Measurements from ENCODE around the gene TAS2R41. TPM values are rescaled to one million over a fixed set of nuclear protein-coding genes. Genes with fewer than 3 reads are reported as not detected.

The TAS2R41 gene
- total RNA-seq, 4 donors from 2014 or later = not detected

- TF ChIP-seq CTCF (IDR thresholded peaks at IDR 0.05) = no peak
- TF ChIP-seq EP300 (IDR thresholded peaks at IDR 0.05) = no peak
- TF ChIP-seq POLR2A (IDR thresholded peaks at IDR 0.05) = no peak
- TF ChIP-seq POLR2AphosphoS5 (IDR thresholded peaks at IDR 0.05) = no peak
- Histone ChIP-seq H3K4me1 (peaks cover 20% of the 10 kb centered on the region), H3K27me3 (no peaks in the 10 kb centered on the region), H3K4me3 (no peak overlapping the region), H3K9me3 (no peaks in the 10 kb centered on the region), H3K36me3 (no peaks in the 10 kb centered on the region), H3K27ac (no peak overlapping the region)
- DNase-seq (ENCODE audit: low spot score in 2 of 2) = no peak
These were observed 26.6 kb upstream of the TAS2R41 start for GRCh38 chr7:143451122-143451521.

GRCh38 chr7:143451746-143452145 lies 25.9 kb upstream of the TAS2R41 start:
- Histone ChIP-seq H3K4me1 (peaks cover 20% of the 10 kb centered on the region), H3K9me3 (no peaks in the 10 kb centered on the region), H3K36me3 (no peaks in the 10 kb centered on the region), H3K27me3 (no peaks in the 10 kb centered on the region), H3K4me3 (no peak overlapping the region), H3K27ac (no peak overlapping the region)
- WGBS = 84% methylated on average over 1 of the region's 1 CpG
- TF ChIP-seq POLR2AphosphoS5 (IDR thresholded peaks at IDR 0.05) (no peak), EP300 (IDR thresholded peaks at IDR 0.05) (no peak), POLR2A (IDR thresholded peaks at IDR 0.05) (no peak), CTCF (IDR thresholded peaks at IDR 0.05) (no peak)
- no peak for DNase-seq (ENCODE audit: low spot score in 2 of 2)

GRCh38 chr7:143452495-143452894 lies 25.2 kb upstream of the TAS2R41 start:
- no peak for DNase-seq (ENCODE audit: low spot score in 2 of 2)
- Histone ChIP-seq H3K36me3 (no peaks in the 10 kb centered on the region), H3K27ac (no peak overlapping the region), H3K4me1 (peaks cover 21% of the 10 kb centered on the region), H3K9me3 (no peaks in the 10 kb centered on the region), H3K27me3 (no peaks in the 10 kb centered on the region), H3K4me3 (no peak overlapping the region)
- WGBS = 83% methylated on average over 2 of the region's 2 CpGs
- TF ChIP-seq POLR2AphosphoS5 (IDR thresholded peaks at IDR 0.05) (no peak), POLR2A (IDR thresholded peaks at IDR 0.05) (no peak), CTCF (IDR thresholded peaks at IDR 0.05) (no peak), EP300 (IDR thresholded peaks at IDR 0.05) (no peak)

- DNase-seq (ENCODE audit: low spot score in 2 of 2) = no peak
- TF ChIP-seq POLR2A (IDR thresholded peaks at IDR 0.05) = no peak
- TF ChIP-seq POLR2AphosphoS5 (IDR thresholded peaks at IDR 0.05) = no peak
- no peak for TF ChIP-seq EP300 (IDR thresholded peaks at IDR 0.05)
- TF ChIP-seq CTCF (IDR thresholded peaks at IDR 0.05) = no peak
- Histone ChIP-seq H3K27me3 (no peaks in the 10 kb centered on the region), H3K9me3 (no peaks in the 10 kb centered on the region), H3K36me3 (no peaks in the 10 kb centered on the region), H3K4me3 (no peak overlapping the region), H3K27ac (peak overlapping the region; percentile 40), H3K4me1 (peaks cover 35% of the 10 kb centered on the region)
- 26% methylated on average over 1 of the region's 1 CpG for WGBS
These were observed 23.5 kb upstream of the TAS2R41 start for GRCh38 chr7:143454091-143454680.

- Histone ChIP-seq H3K4me1 (peaks cover 37% of the 10 kb centered on the region), H3K27ac (no peak overlapping the region), H3K9me3 (no peaks in the 10 kb centered on the region), H3K27me3 (no peaks in the 10 kb centered on the region), H3K36me3 (no peaks in the 10 kb centered on the region), H3K4me3 (no peak overlapping the region)
- WGBS = 92% methylated on average over 2 of the region's 2 CpGs
- TF ChIP-seq POLR2AphosphoS5 (IDR thresholded peaks at IDR 0.05) (no peak), POLR2A (IDR thresholded peaks at IDR 0.05) (no peak), EP300 (IDR thresholded peaks at IDR 0.05) (no peak), CTCF (IDR thresholded peaks at IDR 0.05) (no peak)
- no peak for DNase-seq (ENCODE audit: low spot score in 2 of 2)
These were observed 22.2 kb upstream of the TAS2R41 start for GRCh38 chr7:143455491-143455890.
